ENCODE data around the gene EML2. TPM values are rescaled to one million over a fixed set of nuclear protein-coding genes. Genes with fewer than 3 reads are reported as not detected.
A peak's percentile ranks its signal among the peaks of the same experiment; 100 is the strongest.

The EML2 gene
- total RNA-seq, 1 donor from 2014 or later = 15.0 TPM

- Mint-ChIP-seq H3K27ac (ENCODE audit: unreplicated experiment) (no peak overlapping the region), H3K27me3 (ENCODE audit: low read depth) (no peaks in the 10 kb centered on the region), H3K4me3 (no peak overlapping the region), H3K9me3 (no peaks in the 10 kb centered on the region), H3K36me3 (ENCODE audit: low read depth) (no peaks in the 10 kb centered on the region), H3K4me1 (peaks cover 7% of the 10 kb centered on the region)
- no peak for DNase-seq (ENCODE audit: low read depth, low spot score)
- no peak for TF ChIP-seq CTCF (conservative IDR thresholded peaks at IDR 0.05)
Observed at GRCh38 chr19:45568732-45569131, 70.5 kb downstream of the EML2 start.

- Mint-ChIP-seq H3K27me3 (ENCODE audit: low read depth) (no peaks in the 10 kb centered on the region), H3K9me3 (no peaks in the 10 kb centered on the region), H3K36me3 (ENCODE audit: low read depth) (no peaks in the 10 kb centered on the region), H3K4me3 (no peak overlapping the region), H3K27ac (ENCODE audit: unreplicated experiment) (no peak overlapping the region), H3K4me1 (peaks cover 7% of the 10 kb centered on the region)
- no peak for TF ChIP-seq CTCF (conservative IDR thresholded peaks at IDR 0.05)
- no peak for DNase-seq (ENCODE audit: low read depth, low spot score)
Observed at GRCh38 chr19:45567609-45568008, 71.6 kb downstream of the EML2 start.

GRCh38 chr19:45564131-45564780, 74.9 kb downstream of the EML2 start:
- DNase-seq (ENCODE audit: low read depth, low spot score) = no peak
- no peaks in the 10 kb centered on the region for H3K4me1 Mint-ChIP-seq
- H3K4me3 Mint-ChIP-seq = no peak overlapping the region
- TF ChIP-seq CTCF (conservative IDR thresholded peaks at IDR 0.05) = no peak
- no peaks in the 10 kb centered on the region for H3K36me3 Mint-ChIP-seq (ENCODE audit: low read depth)
- H3K27ac Mint-ChIP-seq (ENCODE audit: unreplicated experiment) = no peak overlapping the region
- H3K9me3 Mint-ChIP-seq = no peaks in the 10 kb centered on the region
- no peaks in the 10 kb centered on the region for H3K27me3 Mint-ChIP-seq (ENCODE audit: low read depth)

GRCh38 chr19:45560686-45561085, 78.5 kb downstream of the EML2 start:
- no peak overlapping the region for H3K27ac Mint-ChIP-seq (ENCODE audit: unreplicated experiment)

DNA sequence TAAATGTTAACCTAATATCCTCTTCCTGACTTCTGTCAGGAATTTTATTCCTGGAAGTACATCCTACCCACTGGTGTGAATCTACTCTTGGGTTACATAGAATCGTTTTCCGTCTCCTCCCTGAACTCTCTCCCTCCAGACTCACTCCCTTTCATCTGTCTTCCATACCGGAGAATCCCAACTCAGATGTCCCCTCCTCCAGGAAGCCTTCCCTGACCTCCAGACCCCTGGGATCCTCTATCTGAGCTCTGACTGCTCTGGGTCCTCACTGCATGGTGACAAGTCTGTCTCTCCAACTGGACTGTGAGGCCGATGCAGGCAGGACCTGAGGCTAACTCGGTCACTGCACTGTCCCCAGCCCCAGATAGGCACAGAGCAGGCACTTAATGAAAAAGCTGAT, 79.2 kb downstream of the EML2 start:
- peak overlapping the region; percentile 46 for H3K27ac Mint-ChIP-seq (ENCODE audit: unreplicated experiment)
- no peaks in the 10 kb centered on the region for H3K9me3 Mint-ChIP-seq

More at GRCh38 chr19:45560686-45561085, 78.5 kb downstream of the EML2 start:
- peaks cover 5% of the 10 kb centered on the region for H3K4me1 Mint-ChIP-seq
- no peaks in the 10 kb centered on the region for H3K9me3 Mint-ChIP-seq
- no peaks in the 10 kb centered on the region for H3K27me3 Mint-ChIP-seq (ENCODE audit: low read depth)
- no peak for DNase-seq (ENCODE audit: low read depth, low spot score)
- no peak for TF ChIP-seq CTCF (conservative IDR thresholded peaks at IDR 0.05)
- no peak overlapping the region for H3K4me3 Mint-ChIP-seq
- no peaks in the 10 kb centered on the region for H3K36me3 Mint-ChIP-seq (ENCODE audit: low read depth)

More for the DNA sequence above, 79.2 kb downstream of the EML2 start:
- Mint-ChIP-seq H3K36me3 (ENCODE audit: low read depth) (no peaks in the 10 kb centered on the region), H3K4me1 (peaks cover 5% of the 10 kb centered on the region), H3K4me3 (no peak overlapping the region), H3K27me3 (ENCODE audit: low read depth) (no peaks in the 10 kb centered on the region)
- no peak for TF ChIP-seq CTCF (conservative IDR thresholded peaks at IDR 0.05)
- DNase-seq (ENCODE audit: low read depth, low spot score) = no peak

Small RNAs within 50 kb of the gene (microRNA-seq; reads per million reads assigned to microRNA genes)
- gene MIR330 (365 reads per million, percentile 73 among the genes with 10 or more reads in this experiment), gene MIR642A (not detected), gene MIR642B (not detected)

Other genes with a start within 250 kb of the EML2 start
- 6.4 and 8.2 TPM in 2 replicates for gene PPP1R13L, start 234.3 kb downstream of the EML2 start, total RNA-seq
- 11.7 and 12.8 TPM in 2 replicates for gene POLR1G, start 232.8 kb downstream of the EML2 start, total RNA-seq
- gene ERCC1, start 215.5 kb downstream of the EML2 start, total RNA-seq = 111 and 115 TPM in 2 replicates
- 0.26 and 0.45 TPM in 2 replicates for gene FOSB, start 171.4 kb downstream of the EML2 start, total RNA-seq
- gene RTN2, start 142.3 kb downstream of the EML2 start, total RNA-seq = 16.2 and 19.8 TPM in 2 replicates
- not detected in 2 replicates for gene PPM1N, start 141.0 kb downstream of the EML2 start, total RNA-seq
- gene VASP, start 131.9 kb downstream of the EML2 start, total RNA-seq = 46.1 and 49.9 TPM in 2 replicates
- gene OPA3, start 54.6 kb downstream of the EML2 start, total RNA-seq = 14.8 and 15.7 TPM in 2 replicates
- gene GPR4, start 37.2 kb downstream of the EML2 start, total RNA-seq = not detected in 2 replicates
- 0.96 and 1.0 TPM in 2 replicates for gene GIPR, start 28.8 kb upstream of the EML2 start, total RNA-seq
- 635 and 666 TPM in 2 replicates for gene SNRPD2, start 52.6 kb upstream of the EML2 start, total RNA-seq
- gene QPCTL, start 53.3 kb upstream of the EML2 start, total RNA-seq = 11.4 and 11.8 TPM in 2 replicates
- 27.2 and 30.3 TPM in 2 replicates for gene FBXO46, start 91.5 kb upstream of the EML2 start, total RNA-seq
- not detected in 2 replicates for gene MEIOSIN, start 94.0 kb upstream of the EML2 start, total RNA-seq
- gene SIX5, start 129.9 kb upstream of the EML2 start, total RNA-seq = 36.8 and 38.6 TPM in 2 replicates
- gene DMPK, start 143.1 kb upstream of the EML2 start, total RNA-seq = 114 and 118 TPM in 2 replicates
- 107 and 110 TPM in 2 replicates for gene DMWD, start 153.4 kb upstream of the EML2 start, total RNA-seq
- gene RSPH6A, start 175.9 kb upstream of the EML2 start, total RNA-seq = 0.32 and 0.44 TPM in 2 replicates
- gene SYMPK, start 223.8 kb upstream of the EML2 start, total RNA-seq = 105 and 115 TPM in 2 replicates
- gene FOXA3, start 224.9 kb upstream of the EML2 start, total RNA-seq = not detected in 2 replicates
- gene IRF2BP1, start 246.7 kb upstream of the EML2 start, total RNA-seq = 28.6 and 33.1 TPM in 2 replicates